Parathyroid adenoma (tissue), 2 donors: ENCODE measurements around the gene RFTN1.

ENCODE experiments used
- H2AFZ ChIP-seq: fragments of 300-600 bp; sonication (generic); one replicate; pipeline ENCODE4 v1.7.0; 2017; ENCODE audit warnings: antibody characterized with exemption, mild to moderate bottlenecking
- H3K27ac ChIP-seq: fragments of 300-600 bp; sonication (generic); one replicate; pipeline ENCODE4 v1.7.0; 2017
- H3K27me3 ChIP-seq: fragments of 300-600 bp; sonication (generic); one replicate; pipeline ENCODE4 v1.7.0; 2017; ENCODE audit warnings: low read length; ENCODE audit not compliant: control insufficient read depth, insufficient read depth
- H3K36me3 ChIP-seq: fragments of 300-600 bp; sonication (generic); one replicate; pipeline ENCODE4 v1.7.0; 2017; ENCODE audit warnings: low read length; ENCODE audit not compliant: control insufficient read depth, insufficient read depth
- H3K4me1 ChIP-seq: fragments of 300-600 bp; sonication (generic); one replicate; pipeline ENCODE4 v1.7.0; 2017; ENCODE audit warnings: control low read depth
- H3K4me2 ChIP-seq: fragments of 300-600 bp; sonication (generic); one replicate; pipeline ENCODE4 v1.7.0; 2017; ENCODE audit warnings: low read length
- H3K4me3 ChIP-seq: fragments of 300-600 bp; sonication (generic); one replicate; pipeline ENCODE4 v1.7.0; 2017; ENCODE audit warnings: low read depth, low read length
- H3K79me2 ChIP-seq: fragments of 300-600 bp; sonication (generic); one replicate; pipeline ENCODE4 v1.7.0; 2017; ENCODE audit warnings: control low read depth
- H3K9ac ChIP-seq: fragments of 300-600 bp; sonication (generic); one replicate; pipeline ENCODE4 v1.7.0; 2017; ENCODE audit warnings: mild to moderate bottlenecking
- H3K9me3 ChIP-seq: fragments of 300-600 bp; sonication (generic); one replicate; pipeline ENCODE4 v1.7.0; 2017; ENCODE audit warnings: low read length; ENCODE audit not compliant: control insufficient read depth
- CTCF ChIP-seq: fragments of 300-600 bp; sonication (generic); IDR thresholded peaks from one replicate; pipeline ENCODE4 v1.7.0; 2017; ENCODE audit warnings: antibody characterized with exemption, mild to moderate bottlenecking
- donor health status: primary hyperparathyroidism.

RFTN1 gene

GRCh38 chr3:16396202-16396601 lies 117.3 kb downstream of the RFTN1 start:
- no peak overlapping the region for H3K4me3 ChIP-seq
- no peak overlapping the region for H3K4me2 ChIP-seq
- no peak overlapping the region for H2AFZ ChIP-seq
- H3K9me3 ChIP-seq = no peaks in the 10 kb centered on the region
- H3K27ac ChIP-seq = no peak overlapping the region
- H3K9ac ChIP-seq = no peak overlapping the region
- no peaks in the 10 kb centered on the region for H3K79me2 ChIP-seq
- H3K27me3 ChIP-seq = no peaks in the 10 kb centered on the region
- no peaks in the 10 kb centered on the region for H3K36me3 ChIP-seq
- no peaks in the 10 kb centered on the region for H3K4me1 ChIP-seq
- TF ChIP-seq CTCF = no peak

GRCh38 chr3:16395212-16395611 lies 118.3 kb downstream of the RFTN1 start:
- H3K4me2 ChIP-seq = no peak overlapping the region
- H3K79me2 ChIP-seq = no peaks in the 10 kb centered on the region
- no peak overlapping the region for H2AFZ ChIP-seq
- no peaks in the 10 kb centered on the region for H3K4me1 ChIP-seq
- no peak for TF ChIP-seq CTCF
- H3K9me3 ChIP-seq = no peaks in the 10 kb centered on the region
- no peak overlapping the region for H3K27ac ChIP-seq
- H3K4me3 ChIP-seq = no peak overlapping the region
- H3K9ac ChIP-seq = no peak overlapping the region
- H3K36me3 ChIP-seq = no peaks in the 10 kb centered on the region
- H3K27me3 ChIP-seq = no peaks in the 10 kb centered on the region

GRCh38 chr3:16394639-16395038 lies 118.9 kb downstream of the RFTN1 start:
- Histone ChIP-seq H3K4me2 (no peak overlapping the region), H3K9me3 (no peaks in the 10 kb centered on the region), H2AFZ (no peak overlapping the region), H3K36me3 (no peaks in the 10 kb centered on the region), H3K79me2 (no peaks in the 10 kb centered on the region), H3K4me3 (no peak overlapping the region), H3K9ac (no peak overlapping the region), H3K27me3 (no peaks in the 10 kb centered on the region), H3K4me1 (no peaks in the 10 kb centered on the region), H3K27ac (no peak overlapping the region)
- no peak for TF ChIP-seq CTCF

GRCh38 chr3:16392717-16393116 lies 120.8 kb downstream of the RFTN1 start:
- H3K27ac ChIP-seq = no peak overlapping the region
- H3K4me2 ChIP-seq = no peak overlapping the region
- H3K27me3 ChIP-seq = no peaks in the 10 kb centered on the region
- no peaks in the 10 kb centered on the region for H3K4me1 ChIP-seq
- H3K36me3 ChIP-seq = no peaks in the 10 kb centered on the region
- no peak overlapping the region for H2AFZ ChIP-seq
- no peak overlapping the region for H3K9ac ChIP-seq
- no peak overlapping the region for H3K4me3 ChIP-seq
- H3K79me2 ChIP-seq = no peaks in the 10 kb centered on the region
- TF ChIP-seq CTCF = no peak
- no peaks in the 10 kb centered on the region for H3K9me3 ChIP-seq

- H3K9ac ChIP-seq = no peak overlapping the region
- H3K4me1 ChIP-seq = no peaks in the 10 kb centered on the region
- no peaks in the 10 kb centered on the region for H3K79me2 ChIP-seq
- no peaks in the 10 kb centered on the region for H3K27me3 ChIP-seq
- H3K27ac ChIP-seq = no peak overlapping the region
- H2AFZ ChIP-seq = no peak overlapping the region
- no peak overlapping the region for H3K4me3 ChIP-seq
- H3K36me3 ChIP-seq = no peaks in the 10 kb centered on the region
- no peak overlapping the region for H3K4me2 ChIP-seq
- H3K9me3 ChIP-seq = no peaks in the 10 kb centered on the region
- TF ChIP-seq CTCF = no peak
Measured at GRCh38 chr3:16392065-16392464, 121.4 kb downstream of the RFTN1 start.
